ENCODE measurements around the gene PLIN4. TPM values are rescaled to one million over a fixed set of nuclear protein-coding genes. Genes with fewer than 3 reads are reported as not detected.

Gene PLIN4
- polyA plus RNA-seq, 1 donor (not counting 4 experiments of a cell fraction or from before 2014, with no cell fraction given), result not detected

- H3K9me3 ChIP-seq (ENCODE audit: control insufficient read depth, low read depth, low read length), result no peaks in the 10 kb centered on the region
- no peaks in the 10 kb centered on the region for H3K79me2 ChIP-seq (ENCODE audit: control insufficient read depth, insufficient read depth, low read length)
- peaks cover 2% of the 10 kb centered on the region for H3K9me1 ChIP-seq (ENCODE audit: control insufficient read depth, extremely low read depth, insufficient read depth, low read length)
- peaks cover 9 to 11% of the 10 kb centered on the region in 2 experiments for H3K36me3 ChIP-seq (ENCODE audit: control insufficient read depth in 2 of 2, extremely low read depth in 1 of 2, insufficient read depth in 2 of 2, low read length in 2 of 2)
- no peak for TF ChIP-seq CTCF (optimal IDR thresholded peaks at IDR 0.05 in 1 of 3, IDR thresholded peaks at IDR 0.05 in 1 of 3, conservative IDR thresholded peaks at IDR 0.05 in 1 of 3; ENCODE audit: extremely low read depth in 1 of 3, insufficient read depth in 2 of 3, low read length in 3 of 3)
- TF ChIP-seq EZH2 (IDR thresholded peaks at IDR 0.05; ENCODE audit: low read length), result no peak
- H3K27me3 ChIP-seq (ENCODE audit: control insufficient read depth, extremely low read depth, insufficient read depth, low read length), result no peaks in the 10 kb centered on the region
- no peak overlapping the region for H3K4me2 ChIP-seq (ENCODE audit: control insufficient read depth, extremely low read depth, insufficient read depth, low read depth, low read length)
- H3K4me1 ChIP-seq (ENCODE audit: control insufficient read depth, extremely low read depth, insufficient read depth, low read length), result peaks cover 8% of the 10 kb centered on the region
- FAIRE-seq (no peak), DNase-seq (ENCODE audit: low read depth, low spot score) (no peak)
- H3K9ac ChIP-seq (ENCODE audit: control insufficient read depth, extremely low read depth, insufficient read depth, low read length), result no peak overlapping the region
- no peak overlapping the region for H3K27ac ChIP-seq (ENCODE audit: control insufficient read depth, insufficient read depth, low read length)
- no peak overlapping the region for H3K4me3 ChIP-seq (ENCODE audit: control insufficient read depth in 2 of 3, extremely low read depth in 1 of 3, insufficient read depth in 2 of 3, low read depth in 1 of 3, low read length in 3 of 3)
- no peak overlapping the region for H2AFZ ChIP-seq (ENCODE audit: control insufficient read depth, low read length)
- dilution Hi-C loops (cut with MboI; ENCODE audit: extremely low pct_ligation_motif_present, low sequenced_read_pairs), result no loop called here
- no peaks in the 10 kb centered on the region for H4K20me1 ChIP-seq (ENCODE audit: control insufficient read depth, extremely low read depth, insufficient read depth, low read length)
Observed at GRCh38 chr19:4507150-4507452, 11.2 kb downstream of the PLIN4 start.

- dilution Hi-C loops (cut with MboI; ENCODE audit: extremely low pct_ligation_motif_present, low sequenced_read_pairs), result no loop called here
- Histone ChIP-seq H3K9ac (ENCODE audit: control insufficient read depth, extremely low read depth, insufficient read depth, low read length) (no peak overlapping the region), H4K20me1 (ENCODE audit: control insufficient read depth, extremely low read depth, insufficient read depth, low read length) (no peaks in the 10 kb centered on the region), H3K4me3 (ENCODE audit: control insufficient read depth in 2 of 3, extremely low read depth in 1 of 3, insufficient read depth in 2 of 3, low read depth in 1 of 3, low read length in 3 of 3) (no peak overlapping the region), H3K9me1 (ENCODE audit: control insufficient read depth, extremely low read depth, insufficient read depth, low read length) (peaks cover 2% of the 10 kb centered on the region), H3K9me3 (ENCODE audit: control insufficient read depth, low read depth, low read length) (no peaks in the 10 kb centered on the region), H3K27me3 (ENCODE audit: control insufficient read depth, extremely low read depth, insufficient read depth, low read length) (no peaks in the 10 kb centered on the region), H3K4me2 (ENCODE audit: control insufficient read depth, extremely low read depth, insufficient read depth, low read depth, low read length) (peak overlapping the region; percentile 27), H3K36me3 (ENCODE audit: control insufficient read depth in 2 of 2, extremely low read depth in 1 of 2, insufficient read depth in 2 of 2, low read length in 2 of 2) (peaks cover 11 to 13% of the 10 kb centered on the region in 2 experiments), H3K4me1 (ENCODE audit: control insufficient read depth, extremely low read depth, insufficient read depth, low read length) (peaks cover 8% of the 10 kb centered on the region), H2AFZ (ENCODE audit: control insufficient read depth, low read length) (no peak overlapping the region), H3K79me2 (ENCODE audit: control insufficient read depth, insufficient read depth, low read length) (no peaks in the 10 kb centered on the region), H3K27ac (ENCODE audit: control insufficient read depth, insufficient read depth, low read length) (no peak overlapping the region)
- FAIRE-seq (no peak), DNase-seq (ENCODE audit: low read depth, low spot score) (no peak)
- TF ChIP-seq CTCF (optimal IDR thresholded peaks at IDR 0.05 in 1 of 3, IDR thresholded peaks at IDR 0.05 in 1 of 3, conservative IDR thresholded peaks at IDR 0.05 in 1 of 3; ENCODE audit: extremely low read depth in 1 of 3, insufficient read depth in 2 of 3, low read length in 3 of 3) (no peak), EZH2 (IDR thresholded peaks at IDR 0.05; ENCODE audit: low read length) (no peak)
Observed at GRCh38 chr19:4506449-4507149, 11.7 kb downstream of the PLIN4 start.

Measured in keratinocyte (primary cell).